DOHH2 (cell line): Measurements from ENCODE around the gene ROR1.

Source experiments
- H3F3A ChIP-seq: fragments of 200-600 bp; sonication (generic), shearing (Covaris generic); 2 replicates; pipeline ENCODE4 v1.6.0; 2016; ENCODE audit warnings: antibody characterized with exemption, mild to moderate bottlenecking; ENCODE audit not compliant: control insufficient read depth, insufficient read depth
- H3K27ac ChIP-seq: fragments of 200-600 bp; sonication (generic); 2 replicates; pipeline ENCODE4 v1.5.1; 2014; ENCODE audit warnings: low read depth, mild to moderate bottlenecking, low read length, moderate library complexity
- H3K27me3 ChIP-seq: fragments of 200-600 bp; sonication (generic); 2 replicates; pipeline ENCODE4 v1.6.1; 2014; ENCODE audit warnings: mild to moderate bottlenecking, low read length, mixed read lengths; ENCODE audit not compliant: control insufficient read depth
- H3K36me3 ChIP-seq: fragments of 200-600 bp; sonication (generic); 2 replicates; pipeline ENCODE4 v1.6.1; 2014; ENCODE audit warnings: mild to moderate bottlenecking, low read length, moderate library complexity, mixed read lengths; ENCODE audit not compliant: control insufficient read depth
- H3K4me1 ChIP-seq: fragments of 200-600 bp; sonication (generic); 2 replicates; pipeline ENCODE4 v1.6.1; 2014; ENCODE audit warnings: mild to moderate bottlenecking, low read length, mixed read lengths; ENCODE audit not compliant: control insufficient read depth
- H3K4me2 ChIP-seq: fragments of 200-600 bp; sonication (generic); 2 replicates; pipeline ENCODE4 v1.6.0; 2014; ENCODE audit warnings: mild to moderate bottlenecking, low read length, moderate library complexity
- H3K4me3 ChIP-seq: fragments of 200-600 bp; sonication (generic); 2 replicates; pipeline ENCODE4 v1.5.1; 2014; ENCODE audit warnings: mild to moderate bottlenecking, low read length, mixed read lengths
- H3K79me2 ChIP-seq: fragments of 200-600 bp; sonication (generic); 2 replicates; pipeline ENCODE4 v1.6.1; 2014; ENCODE audit warnings: mild to moderate bottlenecking, low read length, mixed read lengths; ENCODE audit not compliant: control insufficient read depth
- H3K9me2 ChIP-seq: fragments of 200-600 bp; sonication (generic); replicated peaks from 2 replicates; pipeline ENCODE4 v1.6.1; 2014; ENCODE audit warnings: mild to moderate bottlenecking, low read length, mixed read lengths; ENCODE audit not compliant: control insufficient read depth
- H3K9me3 ChIP-seq: fragments of 200-600 bp; sonication (generic); 2 replicates; pipeline ENCODE4 v1.6.1; 2014; ENCODE audit warnings: antibody characterized with exemption, low read length, mixed read lengths; ENCODE audit not compliant: control insufficient read depth, insufficient read depth
- H4K20me1 ChIP-seq: fragments of 200-600 bp; sonication (generic); 2 replicates; pipeline ENCODE4 v1.6.0; 2014; ENCODE audit warnings: low read depth, mild to moderate bottlenecking, antibody characterized with exemption, low read length, moderate library complexity; ENCODE audit not compliant: control insufficient read depth, insufficient read depth
- EZH2phosphoT487 ChIP-seq: fragments of 200-600 bp; sonication (generic); IDR thresholded peaks from 2 replicates; pipeline ENCODE4 v1.6.1; 2017; ENCODE audit warnings: borderline replicate concordance, mild to moderate bottlenecking, antibody characterized with exemption, low read length, moderate library complexity, mixed read lengths
- TF ChIP-seq, protein P1 (sequence below): fragments of 200-600 bp; sonication (generic); IDR thresholded peaks from one replicate; pipeline ENCODE4 v1.5.1; 2014; ENCODE audit warnings: antibody characterized with exemption, mild to moderate bottlenecking, low read depth, low read length; ENCODE audit not compliant: poor library complexity, severe bottlenecking

Gene ROR1

DNA sequence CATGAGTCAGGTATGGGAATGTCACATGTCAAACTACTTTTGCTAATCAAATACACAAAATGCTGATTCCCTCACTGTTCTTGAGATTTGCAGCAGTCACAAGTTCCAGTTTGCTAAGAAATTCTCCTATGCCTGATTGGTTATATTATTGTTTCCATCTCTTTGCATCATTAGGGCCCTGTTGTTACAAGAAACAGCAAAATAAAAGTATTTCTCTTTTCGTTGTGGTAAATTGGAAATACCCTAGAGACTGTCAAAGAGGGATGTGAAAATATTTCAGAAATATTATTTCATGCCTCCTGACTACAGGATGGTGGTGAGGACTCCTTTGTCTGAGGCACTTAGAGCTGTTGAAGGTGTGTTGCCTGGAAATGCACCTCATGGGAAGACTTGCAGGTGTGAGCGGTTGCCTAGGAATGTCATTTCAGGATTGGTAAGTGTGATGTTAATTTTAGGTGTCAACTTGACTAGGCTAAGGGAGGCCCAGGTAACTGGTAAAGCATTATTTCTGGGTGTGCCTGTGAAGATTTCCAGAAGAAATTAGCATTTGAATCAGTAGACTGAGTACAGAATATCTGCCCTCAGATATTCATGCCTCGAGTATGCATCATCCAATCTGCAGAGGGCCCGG is 117.4 kb downstream of the ROR1 start:
- H3K27me3 ChIP-seq, result no peaks in the 10 kb centered on the region
- no peak for TF ChIP-seq EZH2phosphoT487
- TF ChIP-seq, protein P1, sequence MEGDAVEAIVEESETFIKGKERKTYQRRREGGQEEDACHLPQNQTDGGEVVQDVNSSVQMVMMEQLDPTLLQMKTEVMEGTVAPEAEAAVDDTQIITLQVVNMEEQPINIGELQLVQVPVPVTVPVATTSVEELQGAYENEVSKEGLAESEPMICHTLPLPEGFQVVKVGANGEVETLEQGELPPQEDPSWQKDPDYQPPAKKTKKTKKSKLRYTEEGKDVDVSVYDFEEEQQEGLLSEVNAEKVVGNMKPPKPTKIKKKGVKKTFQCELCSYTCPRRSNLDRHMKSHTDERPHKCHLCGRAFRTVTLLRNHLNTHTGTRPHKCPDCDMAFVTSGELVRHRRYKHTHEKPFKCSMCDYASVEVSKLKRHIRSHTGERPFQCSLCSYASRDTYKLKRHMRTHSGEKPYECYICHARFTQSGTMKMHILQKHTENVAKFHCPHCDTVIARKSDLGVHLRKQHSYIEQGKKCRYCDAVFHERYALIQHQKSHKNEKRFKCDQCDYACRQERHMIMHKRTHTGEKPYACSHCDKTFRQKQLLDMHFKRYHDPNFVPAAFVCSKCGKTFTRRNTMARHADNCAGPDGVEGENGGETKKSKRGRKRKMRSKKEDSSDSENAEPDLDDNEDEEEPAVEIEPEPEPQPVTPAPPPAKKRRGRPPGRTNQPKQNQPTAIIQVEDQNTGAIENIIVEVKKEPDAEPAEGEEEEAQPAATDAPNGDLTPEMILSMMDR, result no peak
- no peak overlapping the region for H3K4me3 ChIP-seq

DNA sequence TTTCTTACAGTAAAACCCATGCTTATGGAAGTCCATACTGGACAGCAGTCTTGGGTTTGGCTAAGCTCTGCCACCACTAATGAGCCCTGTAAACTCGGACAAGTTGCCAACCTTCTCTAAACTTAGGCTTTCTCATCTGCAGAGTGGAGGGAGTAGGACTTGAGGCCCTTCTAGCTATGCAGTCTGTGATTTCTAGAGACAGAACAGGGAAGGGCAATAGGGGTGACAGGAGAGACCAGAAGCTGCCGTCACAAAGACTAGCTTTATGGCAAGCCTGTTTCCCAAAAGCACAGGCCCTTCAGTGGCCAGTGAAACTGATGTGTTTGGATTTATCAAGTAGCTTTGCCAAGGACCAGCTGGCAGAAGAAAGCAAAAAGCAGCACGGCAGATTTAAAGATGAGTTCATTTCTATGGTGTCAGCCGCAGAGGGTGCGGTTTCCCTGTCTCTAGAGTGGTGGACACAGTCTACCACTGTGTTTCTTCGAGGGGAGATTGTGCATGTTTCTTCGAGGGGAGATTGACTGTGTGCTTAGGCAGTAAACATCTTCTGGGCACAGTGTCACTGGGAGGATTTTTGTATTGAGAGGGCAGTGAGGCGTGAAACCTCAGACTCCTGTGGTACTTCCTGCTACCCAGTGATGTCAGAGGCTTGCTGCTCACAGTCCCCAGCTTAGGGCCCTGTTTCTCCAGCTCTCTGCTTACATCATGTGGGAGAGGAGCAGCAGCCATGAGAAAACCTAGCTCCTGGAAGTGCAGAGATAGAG is 119.0 kb downstream of the ROR1 start:
- no peaks in the 10 kb centered on the region for H3K79me2 ChIP-seq
- H4K20me1 ChIP-seq, result no peaks in the 10 kb centered on the region
- peak overlapping the region; percentile 45; the same call in 1 of the 2 replicates for H3K27ac ChIP-seq
- no peaks in the 10 kb centered on the region for H3K36me3 ChIP-seq
- TF ChIP-seq, protein P1, result no peak
- TF ChIP-seq EZH2phosphoT487, result no peak
- H3K4me1 ChIP-seq, result peaks cover 36% of the 10 kb centered on the region
- no peaks in the 10 kb centered on the region; the same call in 1 of the 2 replicates for H3K27me3 ChIP-seq
- no peaks in the 10 kb centered on the region for H3K9me2 ChIP-seq
- no peaks in the 10 kb centered on the region for H3K9me3 ChIP-seq
- no peaks in the 10 kb centered on the region for H3F3A ChIP-seq
- H3K4me2 ChIP-seq, result peak overlapping the region; percentile 74
- H3K4me3 ChIP-seq, result peak overlapping the region; percentile 48

More for the DNA sequence above, 117.4 kb downstream of the ROR1 start:
- H3K79me2 ChIP-seq, result no peaks in the 10 kb centered on the region
- H3K4me2 ChIP-seq, result 0 out of 2 replicates have a peak overlapping the region, but pooled peaks have one; percentile 5
- no peaks in the 10 kb centered on the region for H3K36me3 ChIP-seq
- H3K9me3 ChIP-seq, result no peaks in the 10 kb centered on the region
- H3K27ac ChIP-seq, result no peak overlapping the region
- H3K4me1 ChIP-seq, result peaks cover 36% of the 10 kb centered on the region
- H4K20me1 ChIP-seq, result no peaks in the 10 kb centered on the region
- H3F3A ChIP-seq, result no peaks in the 10 kb centered on the region
- H3K9me2 ChIP-seq, result no peaks in the 10 kb centered on the region

DNA sequence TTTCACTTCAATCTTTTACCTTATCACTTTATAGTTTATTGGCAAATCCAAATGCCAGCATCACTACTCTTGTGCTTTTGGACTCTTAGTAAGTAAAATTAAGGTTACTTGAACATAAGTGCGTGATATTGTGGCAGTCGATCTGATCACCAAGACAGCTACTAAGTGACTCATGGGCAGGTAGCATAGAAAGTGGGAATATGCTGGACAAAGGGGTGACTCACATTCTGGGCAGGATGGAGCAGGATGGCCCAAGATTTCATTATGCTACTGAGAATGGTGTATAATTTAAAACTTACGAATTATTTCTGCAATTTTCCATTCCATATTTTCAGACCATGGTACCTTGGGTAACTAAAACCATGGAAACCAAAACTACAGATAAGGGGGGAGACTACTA is 120.2 kb downstream of the ROR1 start:
- no peaks in the 10 kb centered on the region for H3K9me2 ChIP-seq
- H3K4me2 ChIP-seq, result no peak overlapping the region
- no peaks in the 10 kb centered on the region for H3K9me3 ChIP-seq
- no peaks in the 10 kb centered on the region for H3F3A ChIP-seq
- H3K4me1 ChIP-seq, result peaks cover 36% of the 10 kb centered on the region
- H3K4me3 ChIP-seq, result no peak overlapping the region
- no peak for TF ChIP-seq EZH2phosphoT487
- TF ChIP-seq, protein P1, result no peak
- H3K27me3 ChIP-seq, result no peaks in the 10 kb centered on the region; the same call in 1 of the 2 replicates
- no peaks in the 10 kb centered on the region for H3K79me2 ChIP-seq
- no peak overlapping the region for H3K27ac ChIP-seq
- H4K20me1 ChIP-seq, result no peaks in the 10 kb centered on the region
- H3K36me3 ChIP-seq, result no peaks in the 10 kb centered on the region
